IMR-90 (cell line): ENCODE data around the gene MBOAT1. TPM values are rescaled to one million over a fixed set of nuclear protein-coding genes. Genes with fewer than 3 reads are reported as not detected.

ENCODE experiments used
- ATAC-seq: fragments of 200-7000 bp; cut with Tn5 transposase; 2 replicates; pipeline ENCODE4 v1.9.1; 2020; ENCODE audit warnings: low read depth, mild to moderate bottlenecking, moderate library complexity
- BruUV-seq: library from RNA; stranded (reverse); fragments of 400-500 nt; replicated peaks from 2 replicates; lab custom pipeline; 2021; lab: Mats Ljungman, UMichigan
- CTCF ChIA-PET: fragments of 300-600 bp; formaldehyde crosslinking; extraction: SDS; loops from one replicate; lab custom pipeline; 2021; ENCODE audit warnings: antibody characterized with exemption; lab: Yijun Ruan, JAX
- POLR2A ChIA-PET: fragments of 300-600 bp; sonication (Branson Sonifier 250); formaldehyde crosslinking; loops from one replicate; lab custom pipeline; 2022; ENCODE audit warnings: antibody characterized with exemption; ENCODE audit not compliant: unreplicated experiment; lab: Charles Lee
- DNase-seq: peaks from one replicate; pipeline ENCODE4 v3.0.0; 2013
- H2AFZ ChIP-seq: replicated peaks from 2 replicates; pipeline ENCODE3; 2013; ENCODE audit warnings: low read length, mild to moderate bottlenecking; ENCODE audit not compliant: poor library complexity
- H2AK5ac ChIP-seq: 2 replicates; pipeline ENCODE4 v1.6.1; 2013; ENCODE audit warnings: low read depth, low read length, inconsistent platforms
- H2AK9ac ChIP-seq: replicated peaks from 2 replicates; pipeline ENCODE3; 2013; ENCODE audit warnings: mild to moderate bottlenecking, low read depth, low read length, moderate library complexity; ENCODE audit not compliant: poor library complexity
- H2BK120ac ChIP-seq: 2 replicates; pipeline ENCODE4 v1.6.1; 2013; ENCODE audit warnings: low read depth, low read length, inconsistent platforms
- H2BK15ac ChIP-seq: 3 replicates; pipeline ENCODE4 v1.6.1; 2013; ENCODE audit warnings: low read depth, low read length, inconsistent platforms
- H2BK20ac ChIP-seq: 2 replicates; pipeline ENCODE4 v1.6.1; 2013; ENCODE audit warnings: low read depth, mild to moderate bottlenecking, inconsistent platforms, low read length, moderate library complexity
- H2BK5ac ChIP-seq: 2 replicates; pipeline ENCODE4 v1.6.1; 2013; ENCODE audit warnings: mild to moderate bottlenecking, low read depth, low read length, inconsistent platforms; ENCODE audit not compliant: poor library complexity, severe bottlenecking
- H3K14ac ChIP-seq: replicated peaks from 2 replicates; pipeline ENCODE4 v1.6.1; 2013; ENCODE audit warnings: low read depth, low read length, inconsistent platforms
- H3K18ac ChIP-seq: 2 replicates; pipeline ENCODE4 v1.6.1; 2013; ENCODE audit warnings: low read depth, low read length, control low read depth
- H3K23ac ChIP-seq: 2 replicates; pipeline ENCODE4 v1.6.1; 2013; ENCODE audit warnings: low read depth, low read length, inconsistent platforms
- H3K27ac ChIP-seq: 2 replicates; pipeline ENCODE4 v1.5.1; 2013; ENCODE audit warnings: mild to moderate bottlenecking, control low read depth, low read length; ENCODE audit not compliant: insufficient read depth
- H3K27me3 ChIP-seq: 2 replicates; pipeline ENCODE4 v1.6.1; 2013; ENCODE audit warnings: low read length; ENCODE audit not compliant: control insufficient read depth, insufficient read depth
- H3K36me3 ChIP-seq: 2 replicates; pipeline ENCODE4 v1.6.1; 2013; ENCODE audit warnings: low read length, mixed read lengths; ENCODE audit not compliant: control insufficient read depth, insufficient read depth
- H3K4ac ChIP-seq: 2 replicates; pipeline ENCODE4 v1.6.1; 2013; ENCODE audit warnings: low read depth, low read length, inconsistent platforms
- H3K4me1 ChIP-seq: 2 replicates; pipeline ENCODE4 v1.6.1; 2013; ENCODE audit warnings: low read length, mixed read lengths; ENCODE audit not compliant: control insufficient read depth, insufficient read depth
- H3K4me2 ChIP-seq: 2 replicates; pipeline ENCODE4 v1.6.1; 2013; ENCODE audit warnings: low read depth, mild to moderate bottlenecking, control low read depth, low read length, moderate library complexity
- H3K4me3 ChIP-seq: 2 replicates; pipeline ENCODE4 v1.5.1; 2013; ENCODE audit warnings: low read depth, mild to moderate bottlenecking, control low read depth, low read length, moderate library complexity; ENCODE audit not compliant: insufficient read depth
- H3K56ac ChIP-seq: 2 replicates; pipeline ENCODE4 v1.6.1; 2013; ENCODE audit warnings: low read length, inconsistent platforms; ENCODE audit not compliant: insufficient read depth; ENCODE audit errors: extremely low read depth
- H3K79me1 ChIP-seq, 2 experiments: 2 replicates each; pipeline ENCODE4 v1.6.1; 2013; ENCODE audit warnings: low read length in 2 of 2, inconsistent platforms in 1 of 2, low read depth in 1 of 2
- H3K9ac ChIP-seq: 2 replicates; pipeline ENCODE4 v1.6.1; 2013; ENCODE audit warnings: low read depth, low read length, control low read depth
- H3K9me1 ChIP-seq: 2 replicates; pipeline ENCODE4 v1.6.1; 2013; ENCODE audit warnings: low read length, inconsistent platforms; ENCODE audit not compliant: insufficient read depth
- H3K9me3 ChIP-seq: 2 replicates; pipeline ENCODE4 v1.6.1; 2013; ENCODE audit warnings: low read length; ENCODE audit not compliant: control insufficient read depth, insufficient read depth
- H4K20me1 ChIP-seq: 2 replicates; pipeline ENCODE4 v1.6.1; 2013; ENCODE audit warnings: low read length, inconsistent platforms; ENCODE audit not compliant: insufficient read depth
- H4K5ac ChIP-seq: 2 replicates; pipeline ENCODE4 v1.6.1; 2013; ENCODE audit warnings: mild to moderate bottlenecking, low read depth, low read length, control low read depth
- H4K8ac ChIP-seq, 2 experiments: 2 replicates each; pipeline ENCODE4 v1.6.1; 2013; ENCODE audit warnings: low read depth in 2 of 2, low read length in 2 of 2, control low read depth in 1 of 2, inconsistent platforms in 1 of 2
- H4K91ac ChIP-seq: 2 replicates; pipeline ENCODE4 v1.6.1; 2013; ENCODE audit warnings: low read depth, low read length, inconsistent platforms; ENCODE audit not compliant: insufficient read depth
- CHD1 ChIP-seq: IDR thresholded peaks from 2 replicates; pipeline ENCODE4 v1.6.1; 2012; ENCODE audit warnings: low read depth, low read length, improper control_type of control experiment
- FOS ChIP-seq: fragments of 150-350 bp; IDR thresholded peaks from 2 replicates; pipeline ENCODE4 v1.6.1; 2016; ENCODE audit warnings: low read depth, low read length
- MAFK ChIP-seq: IDR thresholded peaks from 2 replicates; pipeline ENCODE4 v1.6.1; 2012; ENCODE audit warnings: low read depth, low read length, improper control_type of control experiment
- WGBS, 2 experiments: methylation state at CpG; one replicate each; pipeline versions ENCODE4 v1.1.5 to v1.1.7; 2013; ENCODE audit warnings: missing lambda C conversion rate in 2 of 2; ENCODE audit not compliant: insufficient read length in 1 of 2; ENCODE audit errors: extremely low coverage in 2 of 2; 5-methylcytosine and 5-hydroxymethylcytosine counted together
- dilution Hi-C: fragments of 300-500 bp; cut with HindIII; formaldehyde crosslinking; loops from one replicate; pipeline ENCODE4 v1.14.3; 2018; ENCODE audit warnings: low sequenced_read_pairs; ENCODE audit not compliant: unreplicated experiment
- in situ Hi-C: fragments of 300-500 bp; cut with MboI; formaldehyde crosslinking; loops from 3 replicates; pipeline ENCODE4 v1.14.3; 2019; ENCODE audit warnings: low sequenced_read_pairs, inconsistent platforms, mixed read lengths
- intact Hi-C: fragments of 100-400 bp; cut with micrococcal nuclease; formaldehyde crosslinking; loops from 2 replicates; pipeline ENCODE4 v1.10.0; 2022
- polyA plus RNA-seq, 3 experiments: library from polyadenylated mRNA; depleted of rRNA; stranded (reverse); fragments of >200 nt; gene quantifications; 2 replicates each; pipeline ENCODE4 v1.2.3, GENCODE V29; 2012; ENCODE audit warnings: low replicate concordance in 1 of 3
- total RNA-seq: library from RNA; depleted of rRNA; stranded (reverse); fragments of >200 nt; gene quantifications from 2 replicates; pipeline ENCODE4 v1.2.3, GENCODE V29; 2012

Gene MBOAT1
- total and polyA plus RNA-seq, 2 of the 4 experiments (the other 2 are of a cell fraction), result 1.6 to 4.7 TPM

GRCh38 chr6:20223141-20223540 is 10.9 kb upstream of the MBOAT1 start:
- TF ChIP-seq CHD1 (no peak), FOS (no peak), MAFK (no peak)
- DNase-seq (no peak), ATAC-seq (no peak)
- Histone ChIP-seq H3K27me3 (peaks cover 2% of the 10 kb centered on the region), H2BK5ac (no peak overlapping the region), H3K4me1 (no peaks in the 10 kb centered on the region), H3K27ac (no peak overlapping the region), H3K9me3 (no peaks in the 10 kb centered on the region), H3K18ac (no peak overlapping the region), H3K79me1 (no peaks in the 10 kb centered on the region), H4K91ac (no peak overlapping the region), H3K14ac (no peak overlapping the region), H2AK9ac (no peak overlapping the region), H3K36me3 (no peaks in the 10 kb centered on the region), H4K8ac (no peak overlapping the region), H2AK5ac (no peak overlapping the region), H2BK15ac (no peak overlapping the region), H4K5ac (no peak overlapping the region), H2BK20ac (no peak overlapping the region), H3K9me1 (no peaks in the 10 kb centered on the region), H4K20me1 (no peaks in the 10 kb centered on the region), H2AFZ (no peak overlapping the region), H2BK120ac (no peak overlapping the region), H3K23ac (no peak overlapping the region), H3K56ac (no peak overlapping the region), H3K4ac (no peak overlapping the region), H3K9ac (no peak overlapping the region), H3K4me3 (no peak overlapping the region), H3K4me2 (no peak overlapping the region)
- ChIA-PET CTCF (no interaction called here), POLR2A (no interaction called here)
- intact Hi-C loops, result no loop called here
- in situ Hi-C loops, result no loop called here
- dilution Hi-C loops, result no loop called here
- BruUV-seq, result no TSS peak
- no CpG with 5 or more reads among the region's 1 CpG for WGBS, 2 experiments
